ENCODE results near the gene TEAD1.

DNA sequence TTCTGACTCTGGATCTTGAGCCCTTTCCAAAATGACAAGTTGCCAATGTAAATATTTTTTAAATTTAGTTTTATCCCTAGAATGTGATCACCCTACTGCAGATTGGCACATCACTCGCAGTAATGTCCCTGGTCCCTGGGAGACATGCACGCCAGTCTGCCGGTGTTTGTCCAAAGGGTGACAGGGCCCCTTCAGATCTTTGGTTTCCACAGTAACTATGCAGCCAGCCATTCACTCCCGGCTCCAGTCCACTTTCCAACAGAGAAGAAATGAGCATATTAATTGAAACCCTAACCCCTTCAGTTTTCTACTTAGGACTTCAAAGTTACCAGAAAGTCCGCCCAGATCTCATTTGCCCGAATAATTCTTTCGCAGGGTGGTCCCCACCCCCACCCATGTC is 309.1 kb downstream of the TEAD1 start:
- TF ChIP-seq CTCF (IDR thresholded peaks at IDR 0.05) (no peak), REST (IDR thresholded peaks at IDR 0.05; ENCODE audit: insufficient read depth in 1 of 2, low read depth in 2 of 2, low read length in 1 of 2) (no peak)
